SK-N-SH (cell line): Measurements from ENCODE around the gene TCEAL7. TPM values are rescaled to one million over a fixed set of nuclear protein-coding genes. Genes with fewer than 3 reads are reported as not detected.
A peak's percentile ranks its signal among the peaks of the same experiment; 100 is the strongest.

Experiments used
- CTCF ChIA-PET: fragments of 300-600, 350-600 bp; formaldehyde crosslinking; extraction: SDS; loops from one replicate; lab custom pipeline; 2021; lab: Yijun Ruan, JAX
- POLR2A ChIA-PET: fragments of 350-600 bp; sonication (Branson Sonifier 250); formaldehyde crosslinking; extraction: SDS; loops from one replicate; lab custom pipeline; 2020; ENCODE audit warnings: antibody characterized with exemption, inconsistent platforms; lab: Yijun Ruan, JAX
- DNase-seq: peaks from one replicate; pipeline ENCODE4 v3.0.0; 2012
- H2AFZ ChIP-seq: fragments of 200-600 bp; sonication (generic); 2 replicates; pipeline ENCODE4 v1.8.1; 2016; ENCODE audit warnings: antibody characterized with exemption, mild to moderate bottlenecking, low read depth
- H3F3A ChIP-seq: fragments of 200-600 bp; sonication (generic); replicated peaks from 2 replicates; pipeline ENCODE3; 2016; ENCODE audit warnings: antibody characterized with exemption, mild to moderate bottlenecking; ENCODE audit not compliant: insufficient read depth
- H3K27ac ChIP-seq, 2 experiments: fragments of 200-500 bp in 1 of 2; fragments of 200-600 bp in 1 of 2; sonication (Bioruptor generic) in 1 of 2; sonication (generic), shearing (Covaris generic) in 1 of 2; 2 replicates each; pipeline versions ENCODE4 v1.5.1 to v1.6.1; 2014 to 2016; ENCODE audit warnings: low read depth in 2 of 2, inconsistent platforms in 1 of 2, low read length in 1 of 2, mild to moderate bottlenecking in 1 of 2, mixed read lengths in 1 of 2
- H3K27me3 ChIP-seq: fragments of 200-600 bp; sonication (generic), shearing (Covaris generic); 2 replicates; pipeline ENCODE4 v1.6.1; 2016; ENCODE audit warnings: mixed run types; ENCODE audit not compliant: insufficient read depth
- H3K36me3 ChIP-seq, 2 experiments: fragments of 200-500 bp in 1 of 2; fragments of 200-600 bp in 1 of 2; sonication (Bioruptor generic) in 1 of 2; sonication (generic) in 1 of 2; replicated peaks in 1 of 2; 2 replicates each; pipeline versions ENCODE3 to v1.5.1; 2014 to 2016; ENCODE audit warnings: low read length in 1 of 2, mild to moderate bottlenecking in 1 of 2; ENCODE audit not compliant: insufficient read depth in 2 of 2, control insufficient read depth in 1 of 2
- H3K4me1 ChIP-seq, 2 experiments: fragments of 200-500 bp in 1 of 2; fragments of 200-600 bp in 1 of 2; sonication (Bioruptor generic) in 1 of 2; sonication (generic), shearing (Covaris generic) in 1 of 2; 2 replicates each; pipeline versions ENCODE4 v1.5.1 to v1.6.1; 2014 to 2016; ENCODE audit warnings: low read depth in 1 of 2, low read length in 1 of 2, mixed run types in 1 of 2; ENCODE audit not compliant: insufficient read depth in 2 of 2, control insufficient read depth in 1 of 2
- H3K4me2 ChIP-seq: fragments of 200-600 bp; sonication (generic), shearing (Covaris generic); 2 replicates; pipeline ENCODE4 v1.6.1; 2017; ENCODE audit warnings: mixed run types
- H3K4me3 ChIP-seq, 2 experiments: fragments of 200-500 bp in 1 of 2; fragments of 200-600 bp in 1 of 2; sonication (Bioruptor generic) in 1 of 2; sonication (generic), shearing (Covaris generic) in 1 of 2; 2 replicates each; pipeline versions ENCODE4 v1.5.1 to v1.8.1; 2014 to 2016; ENCODE audit warnings: low read depth in 2 of 2, inconsistent platforms in 1 of 2, low read length in 1 of 2, mild to moderate bottlenecking in 1 of 2, mixed read lengths in 1 of 2, moderate library complexity in 1 of 2
- H3K79me2 ChIP-seq: fragments of 200-600 bp; sonication (generic); 2 replicates; pipeline ENCODE4 v1.8.1; 2017; ENCODE audit warnings: mild to moderate bottlenecking; ENCODE audit not compliant: insufficient read depth
- H3K9ac ChIP-seq: fragments of 200-600 bp; sonication (generic); 2 replicates; pipeline ENCODE4 v1.6.1; 2017; ENCODE audit warnings: mixed run types
- H3K9me2 ChIP-seq: fragments of 200-600 bp; sonication (generic); 2 replicates; pipeline ENCODE4 v1.6.1; 2017; ENCODE audit warnings: mixed run types
- H3K9me3 ChIP-seq: fragments of 200-600 bp; sonication (generic); 2 replicates; pipeline ENCODE4 v1.6.1; 2017; ENCODE audit warnings: mixed run types, mild to moderate bottlenecking, moderate library complexity
- H4K20me1 ChIP-seq: fragments of 200-600 bp; sonication (generic); 2 replicates; pipeline ENCODE4 v1.6.1; 2017; ENCODE audit warnings: mild to moderate bottlenecking, mixed run types; ENCODE audit not compliant: insufficient read depth
- FOXM1 ChIP-seq: IDR thresholded peaks from 2 replicates; pipeline ENCODE4 v1.4.0; 2012; ENCODE audit warnings: low read depth, mild to moderate bottlenecking
- MAX ChIP-seq: IDR thresholded peaks from 2 replicates; pipeline ENCODE4 v1.4.0; 2012; ENCODE audit warnings: low read depth
- MXI1 ChIP-seq: IDR thresholded peaks from 2 replicates; pipeline ENCODE4 v1.6.1; 2012; ENCODE audit warnings: mild to moderate bottlenecking, low read depth, low read length, improper control_type of control experiment
- POLR2AphosphoS5 ChIP-seq: IDR thresholded peaks from 2 replicates; pipeline ENCODE4 v1.6.1; 2012; ENCODE audit warnings: low read depth, low read length
- RCOR1 ChIP-seq: fragments of 150-350 bp; IDR thresholded peaks from 2 replicates; pipeline ENCODE4 v1.6.1; 2017; ENCODE audit warnings: antibody characterized with exemption, low read length
- USF1 ChIP-seq: IDR thresholded peaks from 2 replicates; pipeline ENCODE4 v1.4.0; 2012; ENCODE audit warnings: low read depth, borderline replicate concordance
- USF2 ChIP-seq: fragments of 150-350 bp; IDR thresholded peaks from 2 replicates; pipeline ENCODE4 v1.6.1; 2017; ENCODE audit warnings: antibody characterized with exemption, low read length, low read depth, borderline replicate concordance
- WGBS: methylation state at CpG from one replicate; pipeline ENCODE4 v1.1.6; 2017; ENCODE audit warnings: low lambda C conversion rate; 5-methylcytosine and 5-hydroxymethylcytosine counted together
- polyA plus RNA-seq, 3 experiments: library from polyadenylated mRNA; depleted of rRNA; stranded (reverse); fragments of >200 nt; gene quantifications; 2 replicates each; pipeline ENCODE4 v1.2.3, GENCODE V29; 2012
- TF ChIP-seq, protein P1 (sequence below): IDR thresholded peaks from 2 replicates; pipeline ENCODE4 v1.6.1; 2012; ENCODE audit warnings: mild to moderate bottlenecking, low read depth, low read length, moderate library complexity

TCEAL7 gene
- polyA plus RNA-seq, 1 of the 3 experiments (the other 2 are of a cell fraction): 20.2 TPM

DNA sequence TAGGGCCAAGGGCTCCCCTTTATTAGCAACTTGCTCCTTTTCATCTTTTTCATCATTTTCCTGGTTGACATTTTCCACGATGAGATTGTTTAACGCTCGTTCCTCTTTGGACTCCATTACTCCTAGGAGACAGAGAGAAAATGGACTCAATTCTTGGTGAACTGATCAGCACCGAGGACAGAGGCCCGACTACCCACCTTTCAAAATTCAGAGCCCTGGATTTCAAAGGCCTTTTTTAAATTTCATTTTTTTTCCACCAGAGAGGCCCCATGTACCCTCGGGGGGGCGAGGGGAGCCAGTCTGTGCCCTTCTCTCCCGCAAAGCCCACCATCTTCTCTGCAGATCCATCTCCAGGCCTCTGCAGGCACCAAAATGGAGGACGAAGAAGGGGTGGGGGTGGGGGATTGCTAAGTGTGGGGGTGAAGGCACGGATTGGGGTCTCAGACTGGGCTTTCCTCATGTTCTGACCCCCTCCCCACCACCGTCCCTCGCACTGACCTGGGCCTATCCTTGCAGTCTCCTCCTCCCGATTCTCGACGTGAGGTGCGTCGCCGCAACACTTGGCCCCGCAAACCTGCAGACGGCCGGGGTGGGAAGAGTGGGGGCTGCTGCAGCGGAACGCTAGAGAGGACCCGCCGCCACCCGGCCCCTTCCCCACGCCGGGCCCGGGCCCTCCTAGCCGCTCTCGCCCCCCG lies 20.0 kb upstream of the TCEAL7 start:
- ChIA-PET CTCF (no interaction called here), POLR2A (interaction anchor here (0.6 to 2.0 kb wide), 4 partner anchors 20 to 95 kb away, joined by 3 to 6 read pairs (median 3); partner anchors contain the start of genes BEX3, TCEAL7 and TCEAL9)
- DNase-seq: peak; percentile 56
- Histone ChIP-seq H3K4me1 (peaks cover 0 to 3% of the 10 kb centered on the region in 2 experiments; a peak in 1 of 4 replicates), H3K9me3 (no peaks in the 10 kb centered on the region), H3F3A (no peaks in the 10 kb centered on the region), H3K4me3 (peak overlapping the region; percentile 57 to 62), H3K4me2 (peak overlapping the region; percentile 68; the same call in 1 of the 2 replicates), H3K9ac (no peak overlapping the region), H3K36me3 (no peaks in the 10 kb centered on the region), H4K20me1 (no peaks in the 10 kb centered on the region), H3K79me2 (no peaks in the 10 kb centered on the region), H3K27ac (peak overlapping the region in 1 of 2 experiments; percentile 47; a peak in 1 of 4 replicates), H3K9me2 (no peaks in the 10 kb centered on the region), H3K27me3 (peaks cover 4% of the 10 kb centered on the region), H2AFZ (peak overlapping the region; percentile 71; the same call in 1 of the 2 replicates)
- TF ChIP-seq, protein P1, sequence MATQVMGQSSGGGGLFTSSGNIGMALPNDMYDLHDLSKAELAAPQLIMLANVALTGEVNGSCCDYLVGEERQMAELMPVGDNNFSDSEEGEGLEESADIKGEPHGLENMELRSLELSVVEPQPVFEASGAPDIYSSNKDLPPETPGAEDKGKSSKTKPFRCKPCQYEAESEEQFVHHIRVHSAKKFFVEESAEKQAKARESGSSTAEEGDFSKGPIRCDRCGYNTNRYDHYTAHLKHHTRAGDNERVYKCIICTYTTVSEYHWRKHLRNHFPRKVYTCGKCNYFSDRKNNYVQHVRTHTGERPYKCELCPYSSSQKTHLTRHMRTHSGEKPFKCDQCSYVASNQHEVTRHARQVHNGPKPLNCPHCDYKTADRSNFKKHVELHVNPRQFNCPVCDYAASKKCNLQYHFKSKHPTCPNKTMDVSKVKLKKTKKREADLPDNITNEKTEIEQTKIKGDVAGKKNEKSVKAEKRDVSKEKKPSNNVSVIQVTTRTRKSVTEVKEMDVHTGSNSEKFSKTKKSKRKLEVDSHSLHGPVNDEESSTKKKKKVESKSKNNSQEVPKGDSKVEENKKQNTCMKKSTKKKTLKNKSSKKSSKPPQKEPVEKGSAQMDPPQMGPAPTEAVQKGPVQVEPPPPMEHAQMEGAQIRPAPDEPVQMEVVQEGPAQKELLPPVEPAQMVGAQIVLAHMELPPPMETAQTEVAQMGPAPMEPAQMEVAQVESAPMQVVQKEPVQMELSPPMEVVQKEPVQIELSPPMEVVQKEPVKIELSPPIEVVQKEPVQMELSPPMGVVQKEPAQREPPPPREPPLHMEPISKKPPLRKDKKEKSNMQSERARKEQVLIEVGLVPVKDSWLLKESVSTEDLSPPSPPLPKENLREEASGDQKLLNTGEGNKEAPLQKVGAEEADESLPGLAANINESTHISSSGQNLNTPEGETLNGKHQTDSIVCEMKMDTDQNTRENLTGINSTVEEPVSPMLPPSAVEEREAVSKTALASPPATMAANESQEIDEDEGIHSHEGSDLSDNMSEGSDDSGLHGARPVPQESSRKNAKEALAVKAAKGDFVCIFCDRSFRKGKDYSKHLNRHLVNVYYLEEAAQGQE: peak; percentile 88
- no peak for TF ChIP-seq FOXM1
- 35% methylated on average over 13 of the region's 32 CpGs for WGBS

GRCh38 chrX:103310555-103311398 lies 19.3 kb upstream of the TCEAL7 start, which contains the start of gene BEX2:
TSS of gene BEX2 (minus strand) at chrX:103310990. CDS start at chrX:103309976, 1,014 bp downstream.
- DNase-seq: peak; percentile 89
- H3K4me3 ChIP-seq: peak within 1 kb of the TSS; percentile 57 to 62
- H3K4me1 ChIP-seq: peaks cover 0 to 3% of the 10 kb centered on the region in 2 experiments; a peak in 1 of 4 replicates
- POLR2A ChIA-PET: interaction anchor here (0.6 to 2.0 kb wide), 4 partner anchors 19 to 96 kb away, joined by 3 to 6 read pairs (median 3); partner anchors contain the start of genes BEX3, TCEAL7 and TCEAL9
- no peaks in the 10 kb centered on the region for H3K79me2 ChIP-seq
- no peaks in the 10 kb centered on the region for H3K9me3 ChIP-seq
- WGBS: 9% methylated on average over 21 of the region's 52 CpGs
- no peaks in the 10 kb centered on the region for H3K36me3 ChIP-seq
- H3K4me2 ChIP-seq: peak within 1 kb of the TSS; percentile 68; the same call in 1 of the 2 replicates
- no peak within 1 kb of the TSS for H3K9ac ChIP-seq
- TF ChIP-seq MAX (no peak; the same call in 1 of the 2 replicates), MXI1 (peak; percentile 72), POLR2AphosphoS5 (0 out of 2 replicates have a peak, but pooled peaks have one; percentile 34), USF2 (peak; percentile 65), USF1 (peak; percentile 88), RCOR1 (no peak)
- H2AFZ ChIP-seq: peak within 1 kb of the TSS; percentile 81; the same call in 1 of the 2 replicates
- peak within 1 kb of the TSS in 1 of 2 experiments; percentile 47; a peak in 1 of 4 replicates for H3K27ac ChIP-seq
- no peaks in the 10 kb centered on the region for H4K20me1 ChIP-seq
- H3K9me2 ChIP-seq: no peaks in the 10 kb centered on the region
- CTCF ChIA-PET: no interaction called here
- H3K27me3 ChIP-seq: peaks cover 4% of the 10 kb centered on the region
- no peaks in the 10 kb centered on the region for H3F3A ChIP-seq
